SK-N-SH (cell line): ENCODE measurements around the gene SMAP1.

Experiments
- CHD2 ChIP-seq: fragments of 150-350 bp; IDR thresholded peaks from 2 replicates; pipeline ENCODE4 v1.6.1; 2018; ENCODE audit warnings: low read length; ENCODE audit not compliant: partially characterized antibody
- CTCF ChIP-seq: fragments of 200-600 bp; sonication (generic); IDR thresholded peaks from 2 replicates; pipeline ENCODE4 v1.6.1; 2017; ENCODE audit warnings: antibody characterized with exemption, mild to moderate bottlenecking, moderate library complexity
- MXI1 ChIP-seq: IDR thresholded peaks from 2 replicates; pipeline ENCODE4 v1.6.1; 2012; ENCODE audit warnings: mild to moderate bottlenecking, low read depth, low read length, improper control_type of control experiment
- NFIC ChIP-seq: IDR thresholded peaks from 2 replicates; pipeline ENCODE4 v1.4.0; 2012; ENCODE audit warnings: borderline replicate concordance
- PBX3 ChIP-seq: IDR thresholded peaks from 2 replicates; pipeline ENCODE4; 2012
- POLR2AphosphoS5 ChIP-seq: IDR thresholded peaks from 2 replicates; pipeline ENCODE4 v1.6.1; 2012; ENCODE audit warnings: low read depth, low read length
- RAD21 ChIP-seq: IDR thresholded peaks from 2 replicates; pipeline ENCODE4 v1.6.1; 2012; ENCODE audit warnings: mild to moderate bottlenecking, low read length
- REST ChIP-seq: IDR thresholded peaks from 2 replicates; pipeline ENCODE4 v1.6.1; 2012; ENCODE audit warnings: mild to moderate bottlenecking, low read depth, low read length, moderate library complexity
- TAF1 ChIP-seq: IDR thresholded peaks from 2 replicates; pipeline ENCODE4 v1.6.1; 2012; ENCODE audit warnings: low read depth, mild to moderate bottlenecking, low read length, moderate library complexity, borderline replicate concordance
- TEAD4 ChIP-seq: IDR thresholded peaks from 2 replicates; pipeline ENCODE4 v1.4.0; 2012; ENCODE audit warnings: mild to moderate bottlenecking, borderline replicate concordance; ENCODE audit not compliant: insufficient read depth
- YY1 ChIP-seq: IDR thresholded peaks from 2 replicates; pipeline ENCODE4 v1.4.0; 2012; ENCODE audit warnings: low read depth, mild to moderate bottlenecking

GRCh38 chr6:70657706-70658105 lies 10.0 kb upstream of the SMAP1 start:
- TF ChIP-seq POLR2AphosphoS5 (no peak), REST (no peak), RAD21 (no peak), NFIC (no peak), CTCF (no peak), TAF1 (no peak), MXI1 (no peak), CHD2 (no peak), PBX3 (no peak), YY1 (no peak), TEAD4 (no peak)
